ENCODE measurements around the gene GPR156. TPM values are rescaled to one million over a fixed set of nuclear protein-coding genes. Genes with fewer than 3 reads are reported as not detected.

GPR156 gene
- total and polyA plus RNA-seq, 2 of the 4 experiments (the other 2 are of a cell fraction): 0.09 to 0.18 TPM

GRCh38 chr3:120218981-120219380 is 66.0 kb downstream of the GPR156 start:
- H3K14ac ChIP-seq (replicated peaks; ENCODE audit: low read depth, low read length): no peak overlapping the region
- no peak overlapping the region for H3K56ac ChIP-seq (ENCODE audit: extremely low read depth, insufficient read depth, low read length)
- H2AFZ ChIP-seq (replicated peaks; ENCODE audit: low read length, poor library complexity): no peak overlapping the region
- no peak overlapping the region for H4K91ac ChIP-seq (ENCODE audit: insufficient read depth, low read depth, low read length)
- BruUV-seq (replicated peaks): no TSS peak
- CTCF ChIA-PET: no interaction called here
- no peaks in the 10 kb centered on the region for H3K4me1 ChIP-seq (ENCODE audit: control insufficient read depth, insufficient read depth, low read length)
- H2BK120ac ChIP-seq (ENCODE audit: low read depth, low read length): no peak overlapping the region
- no peak overlapping the region for H2BK20ac ChIP-seq (ENCODE audit: low read depth, low read length)
- H2BK5ac ChIP-seq (ENCODE audit: low read depth, low read length, poor library complexity, severe bottlenecking): no peak overlapping the region
- no peak overlapping the region for H4K5ac ChIP-seq (ENCODE audit: low read depth, low read length)
- no peaks in the 10 kb centered on the region for H3K36me3 ChIP-seq (ENCODE audit: control insufficient read depth, insufficient read depth, low read length)
- H3K79me1 ChIP-seq (ENCODE audit: low read depth in 1 of 2, low read length in 2 of 2): no peaks in the 10 kb centered on the region
- H3K27ac ChIP-seq (ENCODE audit: insufficient read depth, low read length): no peak overlapping the region
- no peak overlapping the region for H3K4me2 ChIP-seq (ENCODE audit: low read depth, low read length)
- no peak overlapping the region for H4K8ac ChIP-seq (ENCODE audit: low read depth in 2 of 2, low read length in 2 of 2)
- intact Hi-C loops (cut with micrococcal nuclease) (no loop called here), dilution Hi-C loops (cut with HindIII; ENCODE audit: low sequenced_read_pairs, unreplicated experiment) (no loop called here), in situ Hi-C loops (cut with MboI; ENCODE audit: low sequenced_read_pairs) (no loop called here)
- no peak overlapping the region for H3K4ac ChIP-seq (ENCODE audit: low read depth, low read length)
- H3K23ac ChIP-seq (ENCODE audit: low read depth, low read length): no peak overlapping the region
- H3K18ac ChIP-seq (ENCODE audit: low read depth, low read length): no peak overlapping the region
- H4K20me1 ChIP-seq (ENCODE audit: insufficient read depth, low read length): no peaks in the 10 kb centered on the region
- no peak overlapping the region for H2AK9ac ChIP-seq (replicated peaks; ENCODE audit: low read depth, low read length, poor library complexity)
- no peaks in the 10 kb centered on the region for H3K9me1 ChIP-seq (ENCODE audit: insufficient read depth, low read length)
- TF ChIP-seq RFX5 (IDR thresholded peaks at IDR 0.05; ENCODE audit: low read depth, low read length): no peak
- no peak for TF ChIP-seq RAD21 (IDR thresholded peaks at IDR 0.05; ENCODE audit: low read length)
- no peak for TF ChIP-seq RCOR1 (IDR thresholded peaks at IDR 0.05; ENCODE audit: insufficient replicate concordance, low read length)
- no peak for TF ChIP-seq BHLHE40 (IDR thresholded peaks at IDR 0.05; ENCODE audit: low read depth, low read length)
- no peak for TF ChIP-seq SMC3 (IDR thresholded peaks at IDR 0.05; ENCODE audit: low read depth, low read length)
- no peak for TF ChIP-seq FOS (IDR thresholded peaks at IDR 0.05; ENCODE audit: low read depth, low read length)
- no peak for TF ChIP-seq ELK1 (IDR thresholded peaks at IDR 0.05; ENCODE audit: borderline replicate concordance, low read depth, low read length)
- TF ChIP-seq USF2 (IDR thresholded peaks at IDR 0.05; ENCODE audit: low read depth, low read length): no peak
- TF ChIP-seq MAZ (IDR thresholded peaks at IDR 0.05; ENCODE audit: borderline replicate concordance, low read depth, low read length): no peak
- no peak for TF ChIP-seq MXI1 (IDR thresholded peaks at IDR 0.05; ENCODE audit: borderline replicate concordance, low read depth, low read length)
- DNase-seq (no peak), ATAC-seq (ENCODE audit: low read depth) (no peak)
- H2BK15ac ChIP-seq (ENCODE audit: low read depth, low read length): no peak overlapping the region
- POLR2A ChIA-PET (ENCODE audit: unreplicated experiment): no interaction called here
- peaks cover 2% of the 10 kb centered on the region for H3K27me3 ChIP-seq (ENCODE audit: control insufficient read depth, insufficient read depth, low read length)
- no peak overlapping the region for H3K4me3 ChIP-seq (ENCODE audit: insufficient read depth, low read depth, low read length)
- H3K9me3 ChIP-seq (ENCODE audit: control insufficient read depth, insufficient read depth, low read length): no peaks in the 10 kb centered on the region
- no peak overlapping the region for H2AK5ac ChIP-seq (ENCODE audit: low read depth, low read length)
- no peak overlapping the region for H3K9ac ChIP-seq (ENCODE audit: low read depth, low read length)
